SK-N-SH (cell line): ENCODE data around the gene ALDOA. TPM values are rescaled to one million over a fixed set of nuclear protein-coding genes. Genes with fewer than 3 reads are reported as not detected.
A peak's percentile ranks its signal among the peaks of the same experiment; 100 is the strongest.

Experiments
- CTCF ChIA-PET: fragments of 300-600, 350-600 bp; formaldehyde crosslinking; extraction: SDS; loops from one replicate; lab custom pipeline; 2021; lab: Yijun Ruan, JAX
- POLR2A ChIA-PET: fragments of 350-600 bp; sonication (Branson Sonifier 250); formaldehyde crosslinking; extraction: SDS; loops from one replicate; lab custom pipeline; 2020; ENCODE audit warnings: antibody characterized with exemption, inconsistent platforms; lab: Yijun Ruan, JAX
- DNase-seq: peaks from one replicate; pipeline ENCODE4 v3.0.0; 2012
- H2AFZ ChIP-seq: fragments of 200-600 bp; sonication (generic); 2 replicates; pipeline ENCODE4 v1.8.1; 2016; ENCODE audit warnings: antibody characterized with exemption, mild to moderate bottlenecking, low read depth
- H3F3A ChIP-seq: fragments of 200-600 bp; sonication (generic); replicated peaks from 2 replicates; pipeline ENCODE3; 2016; ENCODE audit warnings: antibody characterized with exemption, mild to moderate bottlenecking; ENCODE audit not compliant: insufficient read depth
- H3K27ac ChIP-seq, 2 experiments: fragments of 200-500 bp in 1 of 2; fragments of 200-600 bp in 1 of 2; sonication (Bioruptor generic) in 1 of 2; sonication (generic), shearing (Covaris generic) in 1 of 2; 2 replicates each; pipeline versions ENCODE4 v1.5.1 to v1.6.1; 2014 to 2016; ENCODE audit warnings: low read depth in 2 of 2, inconsistent platforms in 1 of 2, low read length in 1 of 2, mild to moderate bottlenecking in 1 of 2, mixed read lengths in 1 of 2
- H3K27me3 ChIP-seq: fragments of 200-600 bp; sonication (generic), shearing (Covaris generic); 2 replicates; pipeline ENCODE4 v1.6.1; 2016; ENCODE audit warnings: mixed run types; ENCODE audit not compliant: insufficient read depth
- H3K36me3 ChIP-seq, 2 experiments: fragments of 200-500 bp in 1 of 2; fragments of 200-600 bp in 1 of 2; sonication (Bioruptor generic) in 1 of 2; sonication (generic) in 1 of 2; replicated peaks in 1 of 2; 2 replicates each; pipeline versions ENCODE3 to v1.5.1; 2014 to 2016; ENCODE audit warnings: low read length in 1 of 2, mild to moderate bottlenecking in 1 of 2; ENCODE audit not compliant: insufficient read depth in 2 of 2, control insufficient read depth in 1 of 2
- H3K4me1 ChIP-seq, 2 experiments: fragments of 200-500 bp in 1 of 2; fragments of 200-600 bp in 1 of 2; sonication (Bioruptor generic) in 1 of 2; sonication (generic), shearing (Covaris generic) in 1 of 2; 2 replicates each; pipeline versions ENCODE4 v1.5.1 to v1.6.1; 2014 to 2016; ENCODE audit warnings: low read depth in 1 of 2, low read length in 1 of 2, mixed run types in 1 of 2; ENCODE audit not compliant: insufficient read depth in 2 of 2, control insufficient read depth in 1 of 2
- H3K4me2 ChIP-seq: fragments of 200-600 bp; sonication (generic), shearing (Covaris generic); 2 replicates; pipeline ENCODE4 v1.6.1; 2017; ENCODE audit warnings: mixed run types
- H3K4me3 ChIP-seq, 2 experiments: fragments of 200-500 bp in 1 of 2; fragments of 200-600 bp in 1 of 2; sonication (Bioruptor generic) in 1 of 2; sonication (generic), shearing (Covaris generic) in 1 of 2; 2 replicates each; pipeline versions ENCODE4 v1.5.1 to v1.8.1; 2014 to 2016; ENCODE audit warnings: low read depth in 2 of 2, inconsistent platforms in 1 of 2, low read length in 1 of 2, mild to moderate bottlenecking in 1 of 2, mixed read lengths in 1 of 2, moderate library complexity in 1 of 2
- H3K79me2 ChIP-seq: fragments of 200-600 bp; sonication (generic); 2 replicates; pipeline ENCODE4 v1.8.1; 2017; ENCODE audit warnings: mild to moderate bottlenecking; ENCODE audit not compliant: insufficient read depth
- H3K9ac ChIP-seq: fragments of 200-600 bp; sonication (generic); 2 replicates; pipeline ENCODE4 v1.6.1; 2017; ENCODE audit warnings: mixed run types
- H3K9me2 ChIP-seq: fragments of 200-600 bp; sonication (generic); 2 replicates; pipeline ENCODE4 v1.6.1; 2017; ENCODE audit warnings: mixed run types
- H3K9me3 ChIP-seq: fragments of 200-600 bp; sonication (generic); 2 replicates; pipeline ENCODE4 v1.6.1; 2017; ENCODE audit warnings: mixed run types, mild to moderate bottlenecking, moderate library complexity
- H4K20me1 ChIP-seq: fragments of 200-600 bp; sonication (generic); 2 replicates; pipeline ENCODE4 v1.6.1; 2017; ENCODE audit warnings: mild to moderate bottlenecking, mixed run types; ENCODE audit not compliant: insufficient read depth
- CTCF ChIP-seq: fragments of 200-600 bp; sonication (generic); IDR thresholded peaks from 2 replicates; pipeline ENCODE4 v1.6.1; 2017; ENCODE audit warnings: antibody characterized with exemption, mild to moderate bottlenecking, moderate library complexity
- ELF1 ChIP-seq: IDR thresholded peaks from 2 replicates; pipeline ENCODE4 v1.4.0; 2012
- EZH2phosphoT487 ChIP-seq: fragments of 200-600 bp; sonication (generic); IDR thresholded peaks from 2 replicates; pipeline ENCODE4 v1.6.1; 2017; ENCODE audit warnings: low read depth, mixed run types, mild to moderate bottlenecking, antibody characterized with exemption, moderate library complexity, borderline replicate concordance
- FOXJ3 ChIP-seq: sonication (generic); formaldehyde crosslinking; IDR thresholded peaks from 2 replicates; pipeline ENCODE4 v1.5.1; 2020; ENCODE audit warnings: mild to moderate bottlenecking, missing genetic modification reagents
- FOXM1 ChIP-seq: IDR thresholded peaks from 2 replicates; pipeline ENCODE4 v1.4.0; 2012; ENCODE audit warnings: low read depth, mild to moderate bottlenecking
- MAX ChIP-seq: IDR thresholded peaks from 2 replicates; pipeline ENCODE4 v1.4.0; 2012; ENCODE audit warnings: low read depth
- RAD21 ChIP-seq: IDR thresholded peaks from 2 replicates; pipeline ENCODE4 v1.6.1; 2012; ENCODE audit warnings: mild to moderate bottlenecking, low read length
- SIN3A ChIP-seq: IDR thresholded peaks from 2 replicates; pipeline ENCODE4 v1.6.1; 2012; ENCODE audit warnings: low read depth, mild to moderate bottlenecking, low read length, moderate library complexity, borderline replicate concordance
- SMC3 ChIP-seq: IDR thresholded peaks from 2 replicates; pipeline ENCODE4 v1.6.1; 2012; ENCODE audit warnings: low read depth, low read length, improper control_type of control experiment
- ZBTB33 ChIP-seq: IDR thresholded peaks from 2 replicates; pipeline ENCODE4 v1.4.0; 2012; ENCODE audit warnings: low read depth, borderline replicate concordance
- whole genome bisulfite sequencing: methylation state at CpG from one replicate; pipeline ENCODE4 v1.1.6; 2017; ENCODE audit warnings: low lambda C conversion rate; 5-methylcytosine and 5-hydroxymethylcytosine counted together
- polyA plus RNA-seq, 3 experiments: library from polyadenylated mRNA; depleted of rRNA; stranded (reverse); fragments of >200 nt; gene quantifications; 2 replicates each; pipeline ENCODE4 v1.2.3, GENCODE V29; 2012

ALDOA gene
- polyA plus RNA-seq, 1 of the 3 experiments (the other 2 are of a cell fraction), result 641 TPM

- peaks cover 5 to 6% of the 10 kb centered on the region in 2 experiments; a peak in 1 of 4 replicates for H3K4me1 ChIP-seq
- no peaks in the 10 kb centered on the region for H3K9me2 ChIP-seq
- 65% methylated on average over 7 of the region's 7 CpGs for WGBS
- no peaks in the 10 kb centered on the region for H4K20me1 ChIP-seq
- H3K36me3 ChIP-seq, result peaks cover 0 to 13% of the 10 kb centered on the region in 2 experiments
- ChIA-PET CTCF (interaction anchor here (0.6 to 6.1 kb wide), 6 partner anchors 8 to 78 kb away, joined by 3 to 49 read pairs (median 4); partner anchors contain the start of genes ALDOA and TBX6), POLR2A (no interaction called here)
- no peaks in the 10 kb centered on the region for H3K79me2 ChIP-seq
- no peak overlapping the region for H3K4me2 ChIP-seq
- no peak overlapping the region for H3K27ac ChIP-seq
- H3F3A ChIP-seq, result peaks cover 2% of the 10 kb centered on the region
- TF ChIP-seq ELF1 (no peak), RAD21 (no peak), EZH2phosphoT487 (no peak)
- no peaks in the 10 kb centered on the region for H3K9me3 ChIP-seq
- H3K4me3 ChIP-seq, result no peak overlapping the region
- no peaks in the 10 kb centered on the region for H3K27me3 ChIP-seq
- no peak overlapping the region for H2AFZ ChIP-seq
- no peak for DNase-seq
- no peak overlapping the region for H3K9ac ChIP-seq
Observed at GRCh38 chr16:30110661-30111060, 45.1 kb downstream of the ALDOA start.

- no peaks in the 10 kb centered on the region for H3K27me3 ChIP-seq
- peaks cover 5 to 6% of the 10 kb centered on the region in 2 experiments; a peak in 1 of 4 replicates for H3K4me1 ChIP-seq
- no peak overlapping the region for H3K27ac ChIP-seq
- CTCF ChIA-PET, result interaction anchor here (0.6 to 6.1 kb wide), 22 partner anchors 9 to 789 kb away, joined by 3 to 49 read pairs (median 4); partner anchors contain the start of genes ALDOA, CORO1A, MAPK3 and TBX6
- H3K4me3 ChIP-seq, result no peak overlapping the region
- no peaks in the 10 kb centered on the region for H4K20me1 ChIP-seq
- POLR2A ChIA-PET, result no interaction called here
- H3K36me3 ChIP-seq, result peaks cover 2 to 13% of the 10 kb centered on the region in 2 experiments
- H3F3A ChIP-seq, result peaks cover 2% of the 10 kb centered on the region
- no peak overlapping the region for H3K4me2 ChIP-seq
- WGBS, result 76% methylated on average over 13 of the region's 29 CpGs
- no peaks in the 10 kb centered on the region for H3K9me3 ChIP-seq
- no peak overlapping the region for H2AFZ ChIP-seq
- no peaks in the 10 kb centered on the region for H3K9me2 ChIP-seq
- no peak overlapping the region for H3K9ac ChIP-seq
- TF ChIP-seq SIN3A, result no peak
- no peak for TF ChIP-seq MAX
- TF ChIP-seq CTCF, result peak; percentile 65
- peak; percentile 75 for TF ChIP-seq RAD21
- no peak for TF ChIP-seq FOXJ3 (CRISPR knock-in tag)
- TF ChIP-seq FOXM1, result no peak
- TF ChIP-seq ZBTB33, result 0 out of 2 replicates have a peak, but pooled peaks have one; percentile 38
- peak; percentile 54 for TF ChIP-seq SMC3
- peak; percentile 87 for DNase-seq
- H3K79me2 ChIP-seq, result no peaks in the 10 kb centered on the region
Observed at GRCh38 chr16:30112197-30113030, 46.9 kb downstream of the ALDOA start.
